ENCODE measurements around the gene FOXP4.

The FOXP4 gene

GRCh38 chr6:41545703-41546474, at the start of gene FOXP4:
TSS of gene FOXP4 (plus strand) at chr6:41546381. CDS start at chr6:41565761, 19,380 bp downstream.
- peak; percentile 77 for DNase-seq (ENCODE audit: low read depth)

GRCh38 chr6:41497573-41497972, 48.6 kb upstream of the FOXP4 start:
- DNase-seq (ENCODE audit: low read depth) = no peak

GRCh38 chr6:41497994-41498393, 48.2 kb upstream of the FOXP4 start:
- DNase-seq (ENCODE audit: low read depth) = no peak

- DNase-seq (ENCODE audit: low read depth) = no peak
Measured at GRCh38 chr6:41498968-41499599, 47.1 kb upstream of the FOXP4 start.

GRCh38 chr6:41500561-41500960, 45.6 kb upstream of the FOXP4 start:
- DNase-seq (ENCODE audit: low read depth) = no peak

- DNase-seq (ENCODE audit: low read depth) = no peak
Measured at GRCh38 chr6:41502566-41502916, 43.6 kb upstream of the FOXP4 start.

- DNase-seq (ENCODE audit: low read depth) = no peak
Measured at GRCh38 chr6:41502917-41503671, 43.1 kb upstream of the FOXP4 start.

- DNase-seq (ENCODE audit: low read depth) = no peak
Measured at GRCh38 chr6:41503827-41504465, 42.2 kb upstream of the FOXP4 start.

- DNase-seq (ENCODE audit: low read depth) = no peak
Measured at GRCh38 chr6:41504466-41505121, 41.6 kb upstream of the FOXP4 start.

GRCh38 chr6:41505122-41506049, 40.8 kb upstream of the FOXP4 start:
- DNase-seq (ENCODE audit: low read depth) = no peak

- no peak for DNase-seq (ENCODE audit: low read depth)
Measured at GRCh38 chr6:41508479-41508878, 37.7 kb upstream of the FOXP4 start.

- no peak for DNase-seq (ENCODE audit: low read depth)
Measured at GRCh38 chr6:41509580-41509979, 36.6 kb upstream of the FOXP4 start.

- no peak for DNase-seq (ENCODE audit: low read depth)
Measured at GRCh38 chr6:41511443-41512060, 34.6 kb upstream of the FOXP4 start.

GRCh38 chr6:41512146-41512701, 34.0 kb upstream of the FOXP4 start:
- no peak for DNase-seq (ENCODE audit: low read depth)

- no peak for DNase-seq (ENCODE audit: low read depth)
Measured at GRCh38 chr6:41515995-41516394, 30.2 kb upstream of the FOXP4 start.

- DNase-seq (ENCODE audit: low read depth) = no peak
Measured at GRCh38 chr6:41518118-41518517, 28.1 kb upstream of the FOXP4 start.

GRCh38 chr6:41519305-41519744, 26.9 kb upstream of the FOXP4 start:
- DNase-seq (ENCODE audit: low read depth) = no peak

GRCh38 chr6:41519745-41520699, 26.2 kb upstream of the FOXP4 start:
- no peak for DNase-seq (ENCODE audit: low read depth)
